HuH-7.5 (cell line): ENCODE results near the gene KDM2A.

ENCODE experiments used
- DNase-seq: peaks from one replicate; pipeline ENCODE4 v3.0.0; 2011; ENCODE audit warnings: low spot score

The KDM2A gene

GRCh38 chr11:67260885-67261639, 142.0 kb downstream of the KDM2A start:
- DNase-seq = peak; percentile 100

DNA sequence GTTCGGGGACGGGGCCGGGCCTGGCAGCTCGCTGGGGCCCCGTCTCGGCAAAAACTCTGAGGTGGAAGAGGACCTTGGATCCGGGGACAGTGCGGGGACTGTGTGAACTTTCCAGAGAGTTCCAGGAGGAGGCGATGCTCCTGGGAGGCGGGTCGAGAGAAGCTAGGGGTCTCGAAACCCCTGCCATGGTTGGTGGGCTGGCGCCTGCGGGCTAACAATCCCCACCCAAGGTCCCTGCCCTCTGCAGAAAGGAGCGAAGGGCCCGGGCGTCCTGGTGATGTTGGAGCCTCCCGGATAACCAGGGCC, 142.5 kb downstream of the KDM2A start:
- no peak for DNase-seq

- no peak for DNase-seq
Observed at GRCh38 chr11:67261946-67262681, 143.1 kb downstream of the KDM2A start.

DNA sequence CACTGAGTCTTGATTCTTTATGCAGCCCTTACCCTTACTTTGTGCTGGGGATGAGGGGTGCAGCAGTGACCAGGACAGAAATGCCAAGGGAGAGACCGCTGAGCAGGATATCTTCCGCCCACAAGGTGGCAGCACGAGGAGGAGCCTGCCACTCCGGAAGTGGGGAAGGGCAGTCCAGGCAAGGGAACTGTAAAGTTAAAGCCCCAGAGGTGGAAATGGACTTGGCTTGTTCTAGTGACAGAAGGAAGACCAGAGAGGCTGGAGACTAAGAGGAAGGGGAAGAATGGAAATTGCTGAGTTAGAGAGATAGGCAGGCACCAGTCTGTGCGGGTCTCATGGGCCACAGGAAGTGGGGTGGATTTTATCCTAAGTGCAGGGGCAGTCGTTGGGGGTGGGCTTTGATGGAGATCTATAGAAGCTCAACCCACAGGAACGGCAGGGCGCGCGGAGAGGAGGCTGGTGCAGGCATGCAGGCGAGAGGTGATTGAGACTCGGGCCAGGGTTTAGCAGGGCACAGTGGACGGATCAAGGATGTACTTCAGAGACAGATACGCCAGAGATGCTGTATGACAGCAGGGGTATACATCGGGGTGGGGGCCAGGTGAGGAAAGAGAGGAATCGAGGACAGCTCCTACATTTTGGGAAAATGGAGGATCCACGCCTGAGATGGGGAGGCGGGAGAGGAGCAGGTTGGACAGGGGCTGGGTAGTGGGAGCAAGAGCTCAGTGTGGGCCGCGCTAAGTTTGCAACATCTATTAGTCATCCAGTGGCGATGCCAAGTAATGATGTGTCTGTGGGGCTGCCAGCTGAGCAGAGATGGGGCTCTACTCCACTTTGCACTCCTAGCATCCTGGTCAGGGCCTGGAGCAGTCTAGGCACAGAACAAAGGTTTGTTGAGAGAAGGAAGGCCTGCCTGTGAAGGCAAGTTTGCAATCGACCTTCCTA, 143.9 kb downstream of the KDM2A start:
- DNase-seq = peak; percentile 100

DNA sequence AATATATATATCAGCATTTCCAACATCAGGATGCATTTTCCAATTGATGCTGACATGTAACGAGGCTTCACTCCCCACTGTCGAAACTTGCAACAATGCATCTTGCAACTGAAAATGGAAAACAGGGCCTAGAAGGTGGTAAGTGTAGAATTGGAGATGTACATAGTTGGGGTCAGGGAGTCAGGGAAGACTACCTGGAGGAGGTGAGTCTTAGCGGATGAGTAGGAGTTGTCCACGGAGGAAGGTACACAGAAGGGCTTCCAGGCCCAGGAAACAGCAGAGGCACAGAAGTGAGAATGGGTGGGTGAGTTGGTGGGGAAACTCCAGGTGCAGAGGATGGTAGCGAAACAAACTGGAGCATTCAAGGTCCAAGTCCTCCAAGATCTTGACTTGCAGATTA, 145.2 kb downstream of the KDM2A start:
- DNase-seq = no peak

DNA sequence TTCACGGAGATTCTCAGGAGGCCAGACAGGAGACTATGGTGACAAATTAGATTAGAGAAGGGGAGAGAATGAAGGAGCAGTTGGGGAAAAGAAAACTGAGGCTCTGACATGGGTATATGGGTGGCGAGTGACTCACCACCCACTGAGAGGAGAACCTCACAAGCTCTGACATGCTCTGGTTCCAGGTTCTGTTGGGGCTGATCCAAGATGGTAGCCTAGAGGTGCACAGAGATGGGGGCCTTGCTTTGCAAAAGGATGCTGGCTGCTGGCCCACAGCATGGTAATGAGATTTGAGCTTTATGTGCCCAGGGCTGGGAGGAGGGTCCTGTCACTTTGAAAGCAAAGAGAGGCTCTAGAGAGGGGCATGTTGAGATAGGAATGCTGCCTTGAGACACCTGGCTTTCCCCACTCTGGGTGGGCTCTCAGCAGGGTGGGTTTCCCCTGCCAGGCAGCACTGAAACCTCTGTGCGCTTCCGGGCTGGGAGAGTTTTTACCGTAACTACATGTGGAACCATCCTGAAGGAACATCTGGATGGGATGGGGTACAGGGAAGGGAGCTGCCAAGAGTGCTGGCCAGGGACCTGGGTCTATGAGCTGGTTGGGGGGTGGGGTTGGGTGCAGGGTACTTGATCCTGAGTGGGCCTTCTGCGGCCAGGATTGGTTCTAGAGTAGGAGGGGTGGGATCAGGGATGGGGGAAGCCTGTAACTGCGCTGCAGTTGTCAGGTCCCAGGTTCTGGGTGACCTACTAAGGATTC, 146.0 kb downstream of the KDM2A start:
- no peak for DNase-seq

GRCh38 chr11:67265633-67266448, 146.8 kb downstream of the KDM2A start:
- DNase-seq = peak; percentile 100

GRCh38 chr11:67266449-67267187, 147.6 kb downstream of the KDM2A start, which contains the start of gene GRK2:
TSS of gene GRK2 (plus strand) at chr11:67266473. CDS start at chr11:67266700, 227 bp downstream.
- peak; percentile 99 for DNase-seq

- DNase-seq = peak; percentile 97
Observed at GRCh38 chr11:67267188-67268080, 148.4 kb downstream of the KDM2A start.

GRCh38 chr11:67268081-67268961, 149.3 kb downstream of the KDM2A start:
- no peak for DNase-seq

GRCh38 chr11:67268962-67269268, 149.9 kb downstream of the KDM2A start:
- no peak for DNase-seq

DNA sequence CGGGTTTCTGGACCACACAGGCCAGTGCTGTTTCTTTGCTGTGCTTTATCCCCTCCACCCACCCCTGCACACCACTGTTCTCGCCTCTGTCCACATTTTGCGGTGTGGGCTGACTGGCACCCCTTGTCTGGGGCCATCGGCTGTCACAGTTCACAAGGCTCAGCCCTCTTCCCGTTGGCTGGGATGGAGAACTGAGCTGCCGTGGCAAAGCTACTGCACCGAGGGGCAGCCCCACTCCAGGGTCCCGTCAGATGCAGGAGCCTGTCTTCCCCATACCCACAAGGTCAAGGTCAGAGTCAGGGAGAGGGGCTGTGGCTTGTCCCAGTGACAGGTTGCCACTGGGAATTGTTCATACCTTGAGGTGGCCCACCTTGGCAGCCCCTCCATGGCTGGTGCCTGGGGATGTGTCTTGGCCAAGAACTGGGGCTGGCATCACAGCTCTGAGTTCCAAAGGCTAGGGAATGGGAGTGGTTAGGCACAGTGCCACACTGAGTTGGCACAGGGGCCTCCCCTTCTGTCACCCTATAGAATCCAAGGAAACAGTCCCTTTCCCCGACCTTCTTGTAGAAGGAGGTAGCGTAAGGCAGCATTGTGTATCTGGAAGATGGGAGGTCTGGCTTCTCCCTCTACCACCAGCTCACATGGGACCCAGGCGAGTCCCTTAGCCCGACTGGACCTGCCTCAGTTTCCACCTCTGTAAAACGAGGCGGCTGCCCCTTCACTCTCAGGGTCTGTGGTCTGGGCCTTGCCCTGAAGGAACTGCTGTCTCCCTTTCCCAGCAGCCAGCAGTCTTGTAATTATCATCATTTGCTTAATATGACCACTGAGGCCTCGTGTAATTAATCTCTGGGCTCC, 150.6 kb downstream of the KDM2A start:
- no peak for DNase-seq

- peak; percentile 70 for DNase-seq
Observed at GRCh38 chr11:67270256-67271204, 151.5 kb downstream of the KDM2A start.

GRCh38 chr11:67271205-67271540, 152.1 kb downstream of the KDM2A start:
- no peak for DNase-seq

GRCh38 chr11:67271541-67272284, 152.7 kb downstream of the KDM2A start:
- no peak for DNase-seq
